Gastroesophageal sphincter (tissue), 4 donors: ENCODE measurements around the gene RAPGEF3. TPM values are rescaled to one million over a fixed set of nuclear protein-coding genes. Genes with fewer than 3 reads are reported as not detected.

Experiments used
- ATAC-seq: fragments of 150-250 bp; one replicate; pipeline ENCODE4 v1.9.1; 2016; ENCODE audit warnings: mild to moderate bottlenecking, moderate library complexity
- H3K27ac ChIP-seq, 4 donors: fragments of 200-600 bp; sonication (generic) in 3 of 4; 1 replicate in 3 of 4; 2 replicates in 1 of 4; pipeline ENCODE4 v1.5.1; 2016 to 2019
- H3K27me3 ChIP-seq: fragments of 200-600 bp; sonication (generic); one replicate; pipeline ENCODE4 v1.5.1; 2019
- H3K36me3 ChIP-seq, 2 donors: fragments of 200-600 bp; sonication (generic); one replicate each; pipeline ENCODE4 v1.5.1; 2019; ENCODE audit warnings: control low read depth in 1 of 2
- H3K4me1 ChIP-seq, 3 donors: fragments of 200-600 bp; sonication (generic); 1 replicate in 2 of 3; 2 replicates in 1 of 3; pipeline ENCODE4 v1.5.1; 2016 to 2019; ENCODE audit warnings: control low read depth in 2 of 3
- H3K4me3 ChIP-seq, 2 donors: fragments of 200-600 bp; sonication (generic); one replicate each; pipeline ENCODE4 v1.5.1; 2019; ENCODE audit warnings: mild to moderate bottlenecking in 1 of 2, moderate library complexity in 1 of 2
- H3K9me3 ChIP-seq, 3 donors: fragments of 200-600 bp; sonication (generic); one replicate each; pipeline ENCODE4 v1.5.1; 2017 to 2019; ENCODE audit warnings: control low read depth in 2 of 3
- CTCF ChIP-seq, 4 experiments: fragments of 200-600 bp in 2 of 4; fragments of 450-650 bp in 2 of 4; sonication (generic) in 1 of 4; IDR thresholded peaks; one replicate each; pipeline ENCODE4 v1.5.1; 2017 to 2019; ENCODE audit warnings: antibody characterized with exemption in 4 of 4, mild to moderate bottlenecking in 2 of 4, moderate library complexity in 2 of 4
- EP300 ChIP-seq: sonication (generic); formaldehyde crosslinking; IDR thresholded peaks from one replicate; pipeline ENCODE4 v1.6.1; 2017; ENCODE audit warnings: antibody characterized with exemption, mild to moderate bottlenecking
- POLR2A ChIP-seq, 2 donors: fragments of 450-650 bp; IDR thresholded peaks; one replicate each; pipeline ENCODE4 v1.6.1; 2017; ENCODE audit warnings: antibody characterized with exemption in 2 of 2, mild to moderate bottlenecking in 2 of 2, moderate library complexity in 1 of 2
- POLR2AphosphoS5 ChIP-seq: sonication (generic); formaldehyde crosslinking; IDR thresholded peaks from one replicate; pipeline ENCODE4 v1.6.1; 2017; ENCODE audit warnings: antibody characterized with exemption
- WGBS, 2 donors: methylation state at CpG; one replicate each; pipeline ENCODE4 v1.1.5; 2018; ENCODE audit warnings: low coverage in 1 of 2; 5-methylcytosine and 5-hydroxymethylcytosine counted together
- total RNA-seq, 4 donors: library from RNA; depleted of rRNA; stranded (reverse); fragments of >200 nt; gene quantifications; one replicate each; pipeline ENCODE4 v1.1.0, GENCODE V29; 2016

The RAPGEF3 gene
- total RNA-seq, 4 donors from 2014 or later: 19.3 to 56.8 (median 25.5) TPM

DNA sequence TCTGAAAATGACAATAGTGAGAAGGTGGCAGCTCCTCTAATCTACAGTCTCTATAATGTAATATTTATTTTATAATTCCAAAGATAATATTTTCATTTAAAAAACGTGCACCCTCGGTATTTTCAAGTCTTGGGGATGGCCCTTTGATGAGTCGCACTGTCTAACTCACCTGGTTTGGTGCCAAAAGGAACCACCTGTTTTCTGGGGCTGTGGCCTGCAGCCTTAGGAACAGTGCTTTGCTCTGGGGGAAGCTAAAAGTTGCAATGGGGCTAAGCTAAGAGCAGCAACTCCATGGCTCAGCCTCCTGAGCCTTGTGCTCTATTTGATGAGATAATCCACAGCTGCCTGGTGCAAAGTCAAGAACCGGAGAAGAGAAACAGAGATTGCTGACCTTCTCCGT lies 27.0 kb downstream of the RAPGEF3 start:
- no peak for ATAC-seq
- no peak overlapping the region for H3K4me3 ChIP-seq
- no peaks in the 10 kb centered on the region for H3K27me3 ChIP-seq
- no peak overlapping the region for H3K27ac ChIP-seq
- no peaks in the 10 kb centered on the region for H3K9me3 ChIP-seq
- peaks cover 11 to 30% (median 21%) of the 10 kb centered on the region in 3 donors for H3K4me1 ChIP-seq
- 44 to 57% methylated on average over 2 to 4 of the region's 5 CpGs for WGBS, 2 donors
- H3K36me3 ChIP-seq: no peaks in the 10 kb centered on the region
- no peak for TF ChIP-seq POLR2AphosphoS5
- no peak for TF ChIP-seq POLR2A (IDR thresholded peaks at IDR 0.05)
- TF ChIP-seq CTCF (IDR thresholded peaks at IDR 0.05): no peak
- no peak for TF ChIP-seq EP300

GRCh38 chr12:47730341-47730744 lies 28.3 kb downstream of the RAPGEF3 start:
- Histone ChIP-seq H3K27me3 (no peaks in the 10 kb centered on the region), H3K4me1 (peaks cover 0 to 16% (median 7%) of the 10 kb centered on the region in 3 donors), H3K27ac (no peak overlapping the region), H3K36me3 (no peaks in the 10 kb centered on the region), H3K9me3 (no peaks in the 10 kb centered on the region), H3K4me3 (no peak overlapping the region)
- 20 to 57% methylated on average over 1 to 8 of the region's 8 CpGs for WGBS, 2 donors
- TF ChIP-seq EP300 (no peak), POLR2A (IDR thresholded peaks at IDR 0.05) (no peak), CTCF (IDR thresholded peaks at IDR 0.05) (no peak), POLR2AphosphoS5 (no peak)
- ATAC-seq: no peak

DNA sequence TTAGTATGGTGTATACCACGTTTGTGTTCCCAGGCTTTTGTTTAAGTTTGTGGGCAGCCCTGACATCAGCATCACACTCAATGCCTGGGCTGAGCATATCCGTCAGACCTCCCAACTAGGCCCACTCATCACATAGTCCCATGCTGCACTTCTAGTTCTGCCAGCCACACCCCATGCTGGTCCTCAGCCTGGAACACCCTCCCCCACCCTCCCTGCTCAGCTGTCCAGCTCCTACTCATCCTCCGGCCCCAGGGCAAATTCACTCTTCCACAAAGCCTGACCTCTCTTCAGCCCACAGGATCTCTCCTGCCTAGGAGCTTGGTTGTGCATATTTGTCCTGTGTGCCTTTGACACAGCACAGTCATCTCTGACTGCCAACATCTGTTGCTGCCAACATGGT lies 29.4 kb downstream of the RAPGEF3 start:
- no peaks in the 10 kb centered on the region for H3K36me3 ChIP-seq
- H3K4me3 ChIP-seq: no peak overlapping the region
- 83% methylated on average over 1 of the region's 3 CpGs; no CpG with 5 or more reads in 1 of the 2 donors for WGBS, 2 donors
- ATAC-seq: peak; percentile 15
- H3K4me1 ChIP-seq: peaks cover 0 to 5% (median 2%) of the 10 kb centered on the region in 3 donors
- H3K27me3 ChIP-seq: no peaks in the 10 kb centered on the region
- no peak overlapping the region for H3K27ac ChIP-seq
- TF ChIP-seq CTCF (IDR thresholded peaks at IDR 0.05): no peak
- TF ChIP-seq POLR2AphosphoS5: no peak
- TF ChIP-seq POLR2A (IDR thresholded peaks at IDR 0.05): no peak
- TF ChIP-seq EP300: no peak
- no peaks in the 10 kb centered on the region for H3K9me3 ChIP-seq

DNA sequence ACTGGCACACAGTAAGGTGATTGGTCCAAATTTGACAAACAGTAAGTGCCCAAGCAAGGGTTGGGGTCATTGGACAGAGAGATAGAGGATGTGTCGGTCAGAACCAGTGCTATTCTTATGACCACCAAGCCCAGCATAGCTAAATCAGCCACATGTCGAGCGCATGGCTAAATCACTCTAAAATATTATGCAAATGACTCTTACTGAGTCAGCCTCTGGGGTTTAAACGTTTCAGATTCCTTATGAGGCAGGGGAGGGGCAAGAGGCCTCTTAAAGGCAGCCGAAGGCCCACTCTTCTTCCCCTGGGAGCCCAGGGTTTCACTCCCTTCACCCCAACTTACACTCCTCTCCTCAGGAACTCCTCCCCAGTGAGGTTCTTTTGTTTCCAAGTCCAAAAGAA lies 32.8 kb downstream of the RAPGEF3 start:
- Histone ChIP-seq H3K9me3 (no peaks in the 10 kb centered on the region), H3K36me3 (peaks cover 0 to 9% of the 10 kb centered on the region in 2 donors), H3K27me3 (no peaks in the 10 kb centered on the region), H3K4me1 (peaks cover 0 to 9% (median 0%) of the 10 kb centered on the region in 3 donors), H3K4me3 (no peak overlapping the region), H3K27ac (no peak overlapping the region)
- TF ChIP-seq CTCF (IDR thresholded peaks at IDR 0.05) (no peak), POLR2A (IDR thresholded peaks at IDR 0.05) (no peak), POLR2AphosphoS5 (no peak), EP300 (no peak)
- no peak for ATAC-seq
- 60% methylated on average over 3 to 5 of the region's 5 CpGs for WGBS, 2 donors

DNA sequence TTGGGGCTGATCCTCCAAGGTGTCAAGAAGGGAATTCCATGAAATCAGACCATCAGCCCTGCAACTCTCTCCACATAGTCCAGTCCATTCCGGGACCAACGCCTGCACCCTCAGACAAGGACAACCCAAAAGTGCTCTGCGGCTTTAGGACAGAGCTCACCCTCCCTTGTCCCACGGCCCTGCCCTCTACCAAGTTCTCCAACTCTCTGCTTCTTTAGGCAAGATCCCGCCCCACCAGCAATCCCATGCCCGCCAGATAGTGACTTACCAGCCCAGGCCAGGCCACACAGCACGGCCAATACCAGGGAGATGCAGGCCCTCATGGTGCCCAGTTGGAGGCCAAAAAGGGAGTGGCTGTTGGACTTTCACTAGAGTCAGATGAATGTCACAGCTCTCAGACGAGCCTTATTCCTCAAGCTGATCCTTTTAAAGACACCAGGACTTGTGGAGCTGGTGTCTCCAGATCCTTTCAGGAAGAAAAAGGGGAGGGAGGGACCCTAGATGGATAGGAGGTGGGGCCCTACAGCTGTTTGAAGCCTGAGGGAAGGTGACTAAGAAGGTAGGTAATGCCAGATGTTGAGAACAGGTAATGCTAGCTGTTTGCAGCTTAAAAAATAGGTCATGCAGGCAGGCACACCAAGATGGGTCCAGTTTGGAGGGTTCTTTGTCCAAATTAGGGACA lies 33.4 kb downstream of the RAPGEF3 start, which contains the start of gene ENDOU:
Gene ENDOU, minus strand, starts transcription at position 400 of the 682 bp plus-strand sequence. Its CDS starts 77 bp downstream, at position 323.
- Histone ChIP-seq H3K4me1 (peaks cover 0 to 9% (median 0%) of the 10 kb centered on the region in 3 donors), H3K36me3 (peaks cover 0 to 15% of the 10 kb centered on the region in 2 donors), H3K27ac (no peak within 1 kb of the TSS), H3K27me3 (no peaks in the 10 kb centered on the region), H3K4me3 (no peak within 1 kb of the TSS), H3K9me3 (no peaks in the 10 kb centered on the region)
- TF ChIP-seq EP300 (no peak), CTCF (IDR thresholded peaks at IDR 0.05) (no peak), POLR2AphosphoS5 (no peak), POLR2A (IDR thresholded peaks at IDR 0.05) (no peak)
- WGBS, 2 donors: 83 to 100% methylated on average over 1 to 2 of the region's 8 CpGs
- no peak for ATAC-seq
